ENCODE measurements around the gene FKBP2.
A peak's percentile ranks its signal among the peaks of the same experiment; 100 is the strongest.

FKBP2 gene

DNA sequence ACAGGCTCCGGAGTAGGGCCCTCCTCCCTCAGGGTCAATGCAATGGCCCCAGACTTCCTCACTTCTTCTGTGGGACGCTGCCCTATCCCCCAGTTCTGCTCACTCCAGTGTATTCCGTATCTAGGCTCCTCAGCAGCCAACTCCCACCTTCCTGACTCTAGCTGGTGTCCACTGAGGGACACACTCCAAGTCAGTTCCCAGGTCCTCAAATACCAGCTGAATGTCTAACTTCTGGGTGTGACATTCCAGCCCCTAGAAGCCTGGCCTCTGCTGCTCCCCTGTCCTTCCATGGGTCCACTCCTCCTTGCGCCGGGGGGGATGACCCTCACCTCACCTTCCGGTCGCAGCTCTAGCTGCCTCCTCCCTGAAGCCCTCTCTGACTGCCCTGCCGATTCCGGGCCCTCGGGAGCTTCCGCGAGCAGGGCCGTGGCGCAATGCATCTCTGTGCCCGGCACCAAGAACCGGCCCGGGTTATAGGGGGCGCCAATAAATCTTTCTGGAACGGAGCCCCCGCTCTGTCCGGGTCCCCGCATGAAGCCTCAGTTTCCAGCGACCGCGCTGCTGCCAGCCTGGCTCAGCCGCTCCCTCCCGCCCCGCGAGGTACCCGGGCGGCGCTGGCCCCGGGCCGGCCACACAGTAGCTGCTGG is 28.1 kb downstream of the FKBP2 start:
- TF ChIP-seq CTCF (conservative IDR thresholded peaks at IDR 0.05; ENCODE audit: low read length) (no peak), EZH2phosphoT487 (IDR thresholded peaks at IDR 0.05; ENCODE audit: borderline replicate concordance) (no peak)
- H2AFZ ChIP-seq (ENCODE audit: low read length): peak overlapping the region; percentile 77
- H3K27me3 ChIP-seq (ENCODE audit: insufficient read depth, low read length, poor library complexity, severe bottlenecking): no peaks in the 10 kb centered on the region
- peak overlapping the region; percentile 87 for H3K9ac ChIP-seq (ENCODE audit: low read depth, low read length, poor library complexity, severe bottlenecking)
- H3K4me3 ChIP-seq (ENCODE audit: low read length, poor library complexity, severe bottlenecking): peak overlapping the region; percentile 74
- H3F3A ChIP-seq (ENCODE audit: low read depth): peaks cover 6% of the 10 kb centered on the region; the same call in 1 of the 2 replicates
- peak overlapping the region; percentile 82 for H3K4me2 ChIP-seq (ENCODE audit: low read depth, low read length, poor library complexity, severe bottlenecking)
- H3K9me3 ChIP-seq (ENCODE audit: insufficient read depth, low read depth, low read length): no peaks in the 10 kb centered on the region
- no peaks in the 10 kb centered on the region; the same call in 1 of the 2 replicates for H3K79me2 ChIP-seq (ENCODE audit: insufficient read depth, low read length)
- no peaks in the 10 kb centered on the region for H3K9me2 ChIP-seq (replicated peaks; ENCODE audit: low read depth, low read length)
- H4K20me1 ChIP-seq (ENCODE audit: insufficient read depth, low read length, poor library complexity, severe bottlenecking): no peaks in the 10 kb centered on the region
- H3K4me1 ChIP-seq (ENCODE audit: insufficient read depth, low read length, poor library complexity, severe bottlenecking): peaks cover 27% of the 10 kb centered on the region
- H3K36me3 ChIP-seq (ENCODE audit: insufficient read depth, low read length): no peaks in the 10 kb centered on the region

GRCh38 chr11:64269540-64270220 is 28.8 kb downstream of the FKBP2 start:
- peak overlapping the region; percentile 77 for H2AFZ ChIP-seq (ENCODE audit: low read length)
- no peaks in the 10 kb centered on the region for H4K20me1 ChIP-seq (ENCODE audit: insufficient read depth, low read length, poor library complexity, severe bottlenecking)
- H3K4me1 ChIP-seq (ENCODE audit: insufficient read depth, low read length, poor library complexity, severe bottlenecking): peaks cover 27% of the 10 kb centered on the region
- H3K4me2 ChIP-seq (ENCODE audit: low read depth, low read length, poor library complexity, severe bottlenecking): peak overlapping the region; percentile 99
- no peaks in the 10 kb centered on the region; the same call in 1 of the 2 replicates for H3K79me2 ChIP-seq (ENCODE audit: insufficient read depth, low read length)
- H3F3A ChIP-seq (ENCODE audit: low read depth): peaks cover 6% of the 10 kb centered on the region; the same call in 1 of the 2 replicates
- H3K36me3 ChIP-seq (ENCODE audit: insufficient read depth, low read length): no peaks in the 10 kb centered on the region
- no peaks in the 10 kb centered on the region for H3K27me3 ChIP-seq (ENCODE audit: insufficient read depth, low read length, poor library complexity, severe bottlenecking)
- peak overlapping the region; percentile 74 for H3K4me3 ChIP-seq (ENCODE audit: low read length, poor library complexity, severe bottlenecking)
- H3K9ac ChIP-seq (ENCODE audit: low read depth, low read length, poor library complexity, severe bottlenecking): peak overlapping the region; percentile 87
- no peaks in the 10 kb centered on the region for H3K9me2 ChIP-seq (replicated peaks; ENCODE audit: low read depth, low read length)
- no peak for TF ChIP-seq EZH2phosphoT487 (IDR thresholded peaks at IDR 0.05; ENCODE audit: borderline replicate concordance)
- TF ChIP-seq CTCF (conservative IDR thresholded peaks at IDR 0.05; ENCODE audit: low read length): peak; percentile 31
- H3K9me3 ChIP-seq (ENCODE audit: insufficient read depth, low read depth, low read length): no peaks in the 10 kb centered on the region

DNA sequence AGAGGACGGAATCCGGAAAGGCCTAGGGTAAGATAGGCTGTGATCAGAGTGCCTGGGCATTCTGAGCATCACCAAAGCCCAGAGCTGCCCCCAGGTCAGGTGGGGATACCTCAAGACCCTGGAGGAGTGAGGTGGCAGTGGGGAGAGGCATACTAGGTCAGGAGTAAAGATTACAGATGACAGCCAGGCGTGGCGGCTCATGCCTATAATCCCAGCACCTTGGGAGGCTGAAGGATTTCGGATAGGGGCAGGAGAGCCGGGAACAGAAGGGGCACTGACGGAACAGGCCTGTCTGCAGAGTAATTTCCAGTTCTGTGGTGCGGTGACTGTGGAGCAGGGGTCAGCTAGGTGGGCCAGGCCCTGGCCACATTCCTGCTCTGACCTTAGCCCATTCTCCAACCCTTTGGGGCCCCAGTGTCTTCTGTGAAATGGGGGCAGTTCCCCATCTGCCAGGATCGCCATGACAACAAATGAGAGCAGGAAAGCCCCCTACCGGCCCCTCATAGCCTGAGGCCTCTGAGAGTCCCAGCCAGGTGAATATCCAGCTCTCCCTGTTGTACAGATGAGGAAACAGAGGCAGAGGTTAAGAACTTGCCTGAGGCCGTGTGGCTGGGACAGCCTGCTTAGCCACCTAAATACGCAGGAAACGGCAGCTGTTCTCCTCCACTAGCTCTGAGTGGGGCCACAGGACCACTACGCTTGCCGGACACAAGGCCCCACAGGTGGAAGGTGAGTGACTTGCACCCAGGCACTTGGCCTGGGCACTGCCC is 34.3 kb downstream of the FKBP2 start:
- no peaks in the 10 kb centered on the region for H3K9me3 ChIP-seq (ENCODE audit: insufficient read depth, low read depth, low read length)
- H3K9ac ChIP-seq (ENCODE audit: low read depth, low read length, poor library complexity, severe bottlenecking): no peak overlapping the region
- TF ChIP-seq CTCF (conservative IDR thresholded peaks at IDR 0.05; ENCODE audit: low read length): no peak
- no peak for TF ChIP-seq EZH2phosphoT487 (IDR thresholded peaks at IDR 0.05; ENCODE audit: borderline replicate concordance)
- H3K36me3 ChIP-seq (ENCODE audit: insufficient read depth, low read length): no peaks in the 10 kb centered on the region
- H3K4me2 ChIP-seq (ENCODE audit: low read depth, low read length, poor library complexity, severe bottlenecking): no peak overlapping the region
- no peak overlapping the region for H2AFZ ChIP-seq (ENCODE audit: low read length)
- peaks cover 14% of the 10 kb centered on the region for H3K4me1 ChIP-seq (ENCODE audit: insufficient read depth, low read length, poor library complexity, severe bottlenecking)
- no peaks in the 10 kb centered on the region for H4K20me1 ChIP-seq (ENCODE audit: insufficient read depth, low read length, poor library complexity, severe bottlenecking)
- no peaks in the 10 kb centered on the region; the same call in 1 of the 2 replicates for H3K79me2 ChIP-seq (ENCODE audit: insufficient read depth, low read length)
- H3F3A ChIP-seq (ENCODE audit: low read depth): no peaks in the 10 kb centered on the region
- no peaks in the 10 kb centered on the region for H3K27me3 ChIP-seq (ENCODE audit: insufficient read depth, low read length, poor library complexity, severe bottlenecking)
- no peaks in the 10 kb centered on the region for H3K9me2 ChIP-seq (replicated peaks; ENCODE audit: low read depth, low read length)
- no peak overlapping the region for H3K4me3 ChIP-seq (ENCODE audit: low read length, poor library complexity, severe bottlenecking)
